Gastrocnemius medialis (tissue), 4 donors: ENCODE measurements around the gene ALG12. TPM values are rescaled to one million over a fixed set of nuclear protein-coding genes. Genes with fewer than 3 reads are reported as not detected.
A peak's percentile ranks its signal among the peaks of the same experiment; 100 is the strongest.

Experiments
- ATAC-seq, 2 donors: fragments of 150-250 bp; one replicate each; pipeline ENCODE4 v1.9.1; 2016
- DNase-seq, 2 donors: peaks; one replicate each; pipeline ENCODE4 v3.0.0-alpha.2; 2019
- H3K27ac ChIP-seq, 4 donors: fragments of 200-600 bp; sonication (generic); 1 replicate in 1 of 4; 2 replicates in 3 of 4; pipeline ENCODE4 v1.5.1; 2016 to 2018; ENCODE audit warnings: mild to moderate bottlenecking in 2 of 4, moderate library complexity in 1 of 4
- H3K27me3 ChIP-seq, 3 donors: fragments of 200-600 bp; sonication (generic) in 2 of 3; 1 replicate in 1 of 3; 2 replicates in 2 of 3; pipeline versions ENCODE4 v1.5.1 to v1.6.0; 2016 to 2019; ENCODE audit warnings: mild to moderate bottlenecking in 1 of 3, moderate library complexity in 1 of 3
- H3K36me3 ChIP-seq, 2 donors: fragments of 200-600 bp; sonication (generic) in 1 of 2; one replicate each; pipeline ENCODE4 v1.5.1; 2017 to 2018
- H3K4me1 ChIP-seq, 2 donors: fragments of 200-600 bp; sonication (generic) in 1 of 2; one replicate each; pipeline ENCODE4 v1.5.1; 2016 to 2017; ENCODE audit warnings: mild to moderate bottlenecking in 2 of 2
- H3K4me3 ChIP-seq, 4 donors: fragments of 200-600 bp; sonication (generic) in 3 of 4; 1 replicate in 1 of 4; 2 replicates in 3 of 4; pipeline ENCODE4 v1.5.1; 2016 to 2019; ENCODE audit warnings: mild to moderate bottlenecking in 2 of 4
- H3K9me3 ChIP-seq, 3 donors: fragments of 200-600 bp; sonication (generic) in 2 of 3; 1 replicate in 1 of 3; 2 replicates in 2 of 3; pipeline ENCODE4 v1.5.1; 2016 to 2019
- POLR2A ChIP-seq, 2 donors: fragments of 450-650 bp; IDR thresholded peaks; one replicate each; pipeline ENCODE4 v1.6.1; 2017; ENCODE audit warnings: antibody characterized with exemption in 2 of 2, mild to moderate bottlenecking in 2 of 2, moderate library complexity in 2 of 2
- in situ Hi-C, 4 donors: fragments of 200-750 bp; cut with MboI; loops; one replicate each; pipeline versions ENCODE4 v1.15.0 to v1.8.0; 2017; ENCODE audit warnings: low sequenced_read_pairs in 4 of 4
- intact Hi-C: fragments of 100-400 bp; cut with DNase I; formaldehyde crosslinking; loops from one replicate; pipeline ENCODE4 v1.15.1; 2023; ENCODE audit warnings: low total_unique reads
- total RNA-seq, 4 donors: library from RNA; depleted of rRNA; stranded (reverse); fragments of >200 nt; gene quantifications; one replicate each; pipeline versions ENCODE4 v1.1.0 to v1.2.3, GENCODE V29; 2016
- TF ChIP-seq, protein P1 (sequence below), 5 experiments: fragments of 450-650 bp in 3 of 5; fragments of 200-600 bp in 2 of 5; sonication (generic) in 2 of 5; IDR thresholded peaks in 4 of 5; conservative IDR thresholded peaks in 1 of 5; 1 replicate in 4 of 5; 2 replicates in 1 of 5; pipeline ENCODE4 v1.5.1; 2016 to 2019; ENCODE audit warnings: antibody characterized with exemption in 5 of 5, mild to moderate bottlenecking in 3 of 5, moderate library complexity in 3 of 5

Gene ALG12
- total RNA-seq, 4 donors from 2014 or later = 6.4 to 9.6 (median 8.2) TPM

DNA sequence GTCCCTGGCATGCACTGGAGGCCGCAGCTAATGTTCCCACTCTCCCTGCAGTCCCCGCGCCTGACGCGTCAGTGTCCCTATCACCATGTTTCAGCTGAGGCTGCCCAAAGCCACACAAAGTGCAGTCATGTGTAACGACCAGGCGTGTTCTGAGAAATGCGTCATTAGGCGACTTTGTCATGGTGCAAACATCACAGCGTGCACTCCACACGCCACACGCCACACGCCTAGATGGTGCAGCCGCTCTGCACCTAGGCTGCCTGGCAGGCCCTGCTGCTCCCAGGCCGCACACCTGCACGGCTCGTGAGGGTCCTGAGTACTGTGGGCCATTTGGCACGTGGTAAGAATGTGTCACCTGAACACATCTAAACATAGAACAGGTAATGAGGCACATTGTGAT is 2.6 kb upstream of the ALG12 start:
- peaks cover 0 to 31% of the 10 kb centered on the region in 2 donors for H3K36me3 ChIP-seq
- H3K9me3 ChIP-seq = no peaks in the 10 kb centered on the region
- no peak overlapping the region for H3K4me3 ChIP-seq
- no peaks in the 10 kb centered on the region for H3K27me3 ChIP-seq
- DNase-seq (no peak), ATAC-seq (no peak)
- no peak overlapping the region for H3K27ac ChIP-seq
- intact Hi-C loops (no loop called here), in situ Hi-C loops (no loop called here)
- H3K4me1 ChIP-seq = peaks cover 13 to 19% of the 10 kb centered on the region in 2 donors
- TF ChIP-seq, protein P1, sequence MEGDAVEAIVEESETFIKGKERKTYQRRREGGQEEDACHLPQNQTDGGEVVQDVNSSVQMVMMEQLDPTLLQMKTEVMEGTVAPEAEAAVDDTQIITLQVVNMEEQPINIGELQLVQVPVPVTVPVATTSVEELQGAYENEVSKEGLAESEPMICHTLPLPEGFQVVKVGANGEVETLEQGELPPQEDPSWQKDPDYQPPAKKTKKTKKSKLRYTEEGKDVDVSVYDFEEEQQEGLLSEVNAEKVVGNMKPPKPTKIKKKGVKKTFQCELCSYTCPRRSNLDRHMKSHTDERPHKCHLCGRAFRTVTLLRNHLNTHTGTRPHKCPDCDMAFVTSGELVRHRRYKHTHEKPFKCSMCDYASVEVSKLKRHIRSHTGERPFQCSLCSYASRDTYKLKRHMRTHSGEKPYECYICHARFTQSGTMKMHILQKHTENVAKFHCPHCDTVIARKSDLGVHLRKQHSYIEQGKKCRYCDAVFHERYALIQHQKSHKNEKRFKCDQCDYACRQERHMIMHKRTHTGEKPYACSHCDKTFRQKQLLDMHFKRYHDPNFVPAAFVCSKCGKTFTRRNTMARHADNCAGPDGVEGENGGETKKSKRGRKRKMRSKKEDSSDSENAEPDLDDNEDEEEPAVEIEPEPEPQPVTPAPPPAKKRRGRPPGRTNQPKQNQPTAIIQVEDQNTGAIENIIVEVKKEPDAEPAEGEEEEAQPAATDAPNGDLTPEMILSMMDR (IDR thresholded peaks at IDR 0.05 in 4 of 5, conservative IDR thresholded peaks at IDR 0.05 in 1 of 5) = no peak
- TF ChIP-seq POLR2A (IDR thresholded peaks at IDR 0.05) = no peak

DNA sequence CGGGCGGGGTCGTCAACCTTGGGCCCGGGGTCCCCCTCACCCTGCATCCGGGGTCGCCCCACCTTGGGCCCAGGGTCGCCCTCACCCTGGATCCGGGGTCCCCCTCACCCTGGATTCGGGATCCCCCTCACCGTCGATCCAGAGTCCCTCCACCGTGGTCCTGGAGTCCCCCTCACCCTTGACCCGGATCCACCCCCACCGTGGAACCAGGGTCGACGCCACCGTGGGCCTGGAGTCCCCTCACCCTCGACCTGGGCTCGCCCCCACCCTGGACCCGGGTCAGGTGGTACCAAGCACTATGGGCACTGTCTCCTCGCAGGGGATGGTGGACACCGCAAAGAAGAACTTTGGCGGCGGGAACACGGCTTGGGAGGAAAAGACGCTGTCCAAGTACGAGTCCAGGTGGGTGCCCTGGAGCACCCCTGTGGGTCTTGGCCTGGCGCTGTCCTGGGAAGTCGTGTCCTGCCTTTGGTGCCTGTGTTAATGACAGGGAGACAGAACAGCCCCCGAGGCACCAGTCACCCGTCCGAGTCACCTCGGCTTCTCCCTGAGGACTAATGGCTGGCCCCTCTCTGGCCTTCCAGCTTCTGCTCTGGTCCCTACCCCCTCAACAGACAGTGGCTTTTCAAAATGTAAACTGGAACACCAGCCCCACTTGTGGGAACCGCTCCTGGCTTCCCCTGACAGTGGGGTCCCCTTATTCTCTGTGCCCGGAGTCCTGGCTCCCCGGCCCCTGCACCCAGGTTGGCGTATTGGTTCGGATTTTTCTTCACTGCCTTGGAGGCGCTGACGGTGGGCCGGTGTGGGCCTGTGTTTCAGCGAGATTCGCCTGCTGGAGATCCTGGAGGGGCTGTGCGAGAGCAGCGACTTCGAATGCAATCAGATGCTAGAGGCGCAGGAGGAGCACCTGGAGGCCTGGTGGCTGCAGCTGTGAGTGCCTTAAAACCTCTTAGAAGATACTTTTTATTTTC is 958 bp upstream of the ALG12 start:
- H3K4me1 ChIP-seq = peaks cover 13 to 19% of the 10 kb centered on the region in 2 donors
- TF ChIP-seq, protein P1 (IDR thresholded peaks at IDR 0.05 in 4 of 5, conservative IDR thresholded peaks at IDR 0.05 in 1 of 5) = no peak
- TF ChIP-seq POLR2A (IDR thresholded peaks at IDR 0.05) = no peak
- intact Hi-C loops = loop anchor here (1.0 to 5.0 kb wide), 6 partner anchors 12 to 424 kb away; partner anchors contain the start of genes PIM3, PPP6R2 and ZBED4
- H3K4me3 ChIP-seq = peak overlapping the region; percentile 60 to 76 (median 68)
- peak overlapping the region; percentile 63 to 98 (median 95) for H3K27ac ChIP-seq
- ATAC-seq = no peak
- H3K27me3 ChIP-seq = no peaks in the 10 kb centered on the region
- in situ Hi-C loops = loop anchor here in 2 of 4 donors (10.0 kb wide), 2 partner anchors 64 to 144 kb away; partner anchors contain the start of gene ZBED4 (in 1 of the 2)
- H3K9me3 ChIP-seq = no peaks in the 10 kb centered on the region
- H3K36me3 ChIP-seq = peaks cover 0 to 24% of the 10 kb centered on the region in 2 donors
- DNase-seq = no peak

DNA sequence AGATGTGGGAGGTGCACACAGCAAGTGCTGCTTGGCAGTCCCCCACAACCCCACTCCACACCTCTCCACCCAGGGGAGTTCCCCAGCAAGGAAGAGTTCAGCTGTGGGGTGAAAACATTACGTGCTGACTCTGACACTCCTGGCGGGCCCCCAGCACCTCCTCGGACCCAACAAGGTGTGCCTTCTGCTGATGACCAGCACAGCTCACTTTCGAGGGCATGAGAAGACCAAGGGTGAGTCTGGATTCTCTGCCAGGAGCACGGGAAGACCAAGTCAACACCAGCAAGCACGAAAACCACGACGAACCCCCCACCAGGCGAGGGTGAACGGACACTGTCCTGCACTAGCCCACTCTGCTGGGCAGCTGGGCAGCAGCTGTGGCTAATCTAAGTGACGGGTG is 1.4 kb downstream of the ALG12 start:
- H3K9me3 ChIP-seq = no peaks in the 10 kb centered on the region
- peaks cover 0 to 33% of the 10 kb centered on the region in 2 donors for H3K36me3 ChIP-seq
- no peak overlapping the region for H3K4me3 ChIP-seq
- H3K27ac ChIP-seq = no peak overlapping the region
- H3K27me3 ChIP-seq = no peaks in the 10 kb centered on the region
- in situ Hi-C loops = loop anchor here in 2 of 4 donors (10.0 kb wide), 2 partner anchors 62 to 142 kb away; partner anchors contain the start of gene ZBED4 (in 1 of the 2)
- ATAC-seq = no peak
- intact Hi-C loops = loop anchor here (1.0 to 5.0 kb wide), 2 partner anchors 90 to 130 kb away; partner anchors contain the start of gene BRD1
- peaks cover 13 to 19% of the 10 kb centered on the region in 2 donors for H3K4me1 ChIP-seq
- no peak for DNase-seq
- TF ChIP-seq POLR2A (IDR thresholded peaks at IDR 0.05) = no peak
- TF ChIP-seq, protein P1 (IDR thresholded peaks at IDR 0.05 in 4 of 5, conservative IDR thresholded peaks at IDR 0.05 in 1 of 5) = no peak

DNA sequence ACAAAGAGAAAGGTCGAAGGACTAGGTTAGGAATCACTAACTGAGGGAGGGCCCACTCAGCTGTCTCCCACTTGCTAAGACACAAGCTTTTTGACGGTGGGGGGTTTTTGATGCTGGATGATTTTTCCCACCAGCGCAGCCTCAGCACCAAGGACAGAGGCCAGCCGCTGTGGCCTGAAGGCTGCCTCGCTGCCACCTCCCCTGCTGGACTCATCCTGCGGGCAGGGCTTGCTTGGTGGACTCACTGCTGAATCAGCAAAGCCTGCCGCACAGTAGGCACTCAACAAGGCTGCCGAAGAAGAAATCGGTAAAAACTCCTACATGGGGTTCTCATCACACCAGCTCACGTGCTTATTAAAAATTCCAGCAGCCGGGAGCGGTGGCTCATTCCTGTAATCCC is 2.6 kb downstream of the ALG12 start:
- in situ Hi-C loops (loop anchor here in 2 of 4 donors (10.0 kb wide), 2 partner anchors 61 to 141 kb away; partner anchors contain the start of gene ZBED4 (in 1 of the 2)), intact Hi-C loops (loop anchor here (1.0 to 5.0 kb wide), 2 partner anchors 88 to 128 kb away; partner anchors contain the start of gene BRD1)
- Histone ChIP-seq H3K4me1 (peaks cover 13 to 19% of the 10 kb centered on the region in 2 donors), H3K27ac (no peak overlapping the region), H3K4me3 (no peak overlapping the region), H3K9me3 (no peaks in the 10 kb centered on the region), H3K27me3 (no peaks in the 10 kb centered on the region), H3K36me3 (peaks cover 0 to 22% of the 10 kb centered on the region in 2 donors)
- DNase-seq (no peak), ATAC-seq (no peak)
- TF ChIP-seq, protein P1 (IDR thresholded peaks at IDR 0.05 in 4 of 5, conservative IDR thresholded peaks at IDR 0.05 in 1 of 5) = no peak
- no peak for TF ChIP-seq POLR2A (IDR thresholded peaks at IDR 0.05)
